Urinary bladder (tissue), 4 donors: ENCODE results near the gene GAREM1. TPM values are rescaled to one million over a fixed set of nuclear protein-coding genes. Genes with fewer than 3 reads are reported as not detected.

Experiments
- DNase-seq: peaks from one replicate; pipeline ENCODE4 v3.0.0-alpha.2; 2015; ENCODE audit errors: extremely low spot score
- H3K27ac ChIP-seq: one replicate; pipeline ENCODE4 v1.5.1; 2013; ENCODE audit warnings: low read depth, mild to moderate bottlenecking, moderate library complexity
- H3K36me3 ChIP-seq: one replicate; pipeline ENCODE4 v1.6.1; 2013; ENCODE audit warnings: mild to moderate bottlenecking, moderate library complexity; ENCODE audit not compliant: insufficient read depth
- H3K4me1 ChIP-seq: one replicate; pipeline ENCODE4 v1.6.1; 2013; ENCODE audit warnings: mild to moderate bottlenecking, moderate library complexity; ENCODE audit not compliant: insufficient read depth
- H3K4me3 ChIP-seq: one replicate; pipeline ENCODE4 v1.5.1; 2013; ENCODE audit warnings: low read depth, low read length
- WGBS: extraction: QIAGEN DNeasy Blood & Tissue Kit; methylation state at CpG from one replicate; pipeline ENCODE4 v1.1.7; 2013; 5-methylcytosine and 5-hydroxymethylcytosine counted together
- polyA plus RNA-seq: library from polyadenylated mRNA; stranded (reverse); fragments of 200-250 nt; gene quantifications from one replicate; pipeline ENCODE4 v1.2.3, GENCODE V29; 2013
- total RNA-seq: library from RNA; depleted of rRNA; stranded (reverse); fragments of >200 nt; gene quantifications from one replicate; pipeline ENCODE4 v1.2.3, GENCODE V29; 2014
- donor health status: healthy with polysubstance abuse.
- donor health status: healthy.

Gene GAREM1
- total and polyA plus RNA-seq, 2 donors, result 3.8 to 15.9 TPM

DNA sequence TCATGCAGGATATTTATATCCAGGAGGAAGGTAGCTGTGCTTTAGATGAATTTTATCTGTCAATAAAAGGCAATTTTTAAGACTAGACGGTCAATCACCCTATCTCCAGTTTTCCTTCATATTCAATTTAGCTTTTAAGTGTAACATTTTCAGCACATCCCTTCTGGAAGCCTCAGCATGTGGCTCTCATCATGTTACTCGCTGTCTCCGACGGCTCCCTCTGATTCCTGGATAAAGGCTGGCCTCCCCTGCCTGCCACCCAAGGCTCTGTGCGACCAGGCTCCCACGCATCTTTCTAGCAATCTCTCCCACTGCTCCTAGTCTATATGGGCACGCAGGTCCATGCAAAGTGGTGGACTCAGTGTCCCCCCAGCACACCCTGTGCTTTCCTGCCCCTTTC is 196.4 kb downstream of the GAREM1 start:
- Histone ChIP-seq H3K27ac (no peak overlapping the region), H3K36me3 (no peaks in the 10 kb centered on the region), H3K4me1 (no peaks in the 10 kb centered on the region), H3K4me3 (no peak overlapping the region)
- 84% methylated on average over 7 of the region's 7 CpGs for WGBS
- no peak for DNase-seq

GRCh38 chr18:32271672-32272208 is 198.9 kb downstream of the GAREM1 start:
- H3K36me3 ChIP-seq, result no peaks in the 10 kb centered on the region
- no peak overlapping the region for H3K27ac ChIP-seq
- no peaks in the 10 kb centered on the region for H3K4me1 ChIP-seq
- no peak for DNase-seq
- H3K4me3 ChIP-seq, result no peak overlapping the region
- WGBS, result 59% methylated on average over 5 of the region's 5 CpGs

DNA sequence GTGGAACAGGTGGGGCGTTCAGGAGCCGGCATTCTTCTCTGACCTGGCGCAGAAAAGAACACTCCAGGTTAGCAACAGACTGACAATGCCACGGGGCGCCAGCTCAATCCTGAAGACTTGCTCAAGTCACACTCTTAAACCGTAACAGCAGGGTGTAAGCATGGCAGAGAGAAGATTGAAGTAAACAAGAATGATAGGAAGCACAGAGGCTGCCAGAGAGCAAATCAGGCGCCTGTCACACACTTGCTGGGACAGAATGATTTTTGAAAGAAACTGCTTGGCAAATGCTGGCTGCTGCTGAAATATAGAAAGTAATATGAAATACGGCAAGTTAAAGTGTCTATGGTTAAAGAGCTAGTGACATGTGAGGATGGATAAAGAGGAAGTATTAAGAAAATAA is 200.3 kb downstream of the GAREM1 start:
- Histone ChIP-seq H3K4me1 (no peaks in the 10 kb centered on the region), H3K27ac (no peak overlapping the region), H3K36me3 (no peaks in the 10 kb centered on the region), H3K4me3 (no peak overlapping the region)
- DNase-seq, result no peak
- WGBS, result 92% methylated on average over 8 of the region's 8 CpGs

GRCh38 chr18:32267463-32267862 is 203.2 kb downstream of the GAREM1 start:
- Histone ChIP-seq H3K27ac (no peak overlapping the region), H3K36me3 (no peaks in the 10 kb centered on the region), H3K4me3 (no peak overlapping the region), H3K4me1 (no peaks in the 10 kb centered on the region)
- 94% methylated on average over 4 of the region's 4 CpGs for WGBS
- no peak for DNase-seq

GRCh38 chr18:32264401-32264800 is 206.3 kb downstream of the GAREM1 start:
- WGBS, result 47% methylated on average over 2 of the region's 2 CpGs
- DNase-seq, result no peak
- Histone ChIP-seq H3K4me3 (no peak overlapping the region), H3K36me3 (no peaks in the 10 kb centered on the region), H3K4me1 (no peaks in the 10 kb centered on the region), H3K27ac (no peak overlapping the region)

DNA sequence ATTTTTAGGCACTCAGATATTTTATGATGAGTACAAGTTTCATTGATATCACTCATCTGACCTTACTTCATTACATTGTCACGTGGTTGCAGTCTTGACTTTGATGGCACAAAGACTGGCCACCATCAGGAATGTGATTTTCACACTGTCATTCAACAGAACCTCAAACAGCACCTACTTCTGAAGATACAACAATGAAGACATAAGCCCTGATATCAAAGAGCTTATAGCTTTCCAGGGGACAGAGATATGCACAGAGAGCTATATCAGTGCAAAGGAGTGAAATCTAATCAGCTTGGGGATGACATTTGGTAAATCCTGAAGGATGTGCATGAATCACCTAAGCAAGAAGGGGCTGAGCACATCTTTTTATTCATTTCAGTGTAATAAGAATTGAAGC is 208.6 kb downstream of the GAREM1 start:
- no peak for DNase-seq
- no peak overlapping the region for H3K4me3 ChIP-seq
- no peaks in the 10 kb centered on the region for H3K36me3 ChIP-seq
- 78% methylated on average over 1 of the region's 1 CpG for WGBS
- H3K27ac ChIP-seq, result no peak overlapping the region
- H3K4me1 ChIP-seq, result no peaks in the 10 kb centered on the region

DNA sequence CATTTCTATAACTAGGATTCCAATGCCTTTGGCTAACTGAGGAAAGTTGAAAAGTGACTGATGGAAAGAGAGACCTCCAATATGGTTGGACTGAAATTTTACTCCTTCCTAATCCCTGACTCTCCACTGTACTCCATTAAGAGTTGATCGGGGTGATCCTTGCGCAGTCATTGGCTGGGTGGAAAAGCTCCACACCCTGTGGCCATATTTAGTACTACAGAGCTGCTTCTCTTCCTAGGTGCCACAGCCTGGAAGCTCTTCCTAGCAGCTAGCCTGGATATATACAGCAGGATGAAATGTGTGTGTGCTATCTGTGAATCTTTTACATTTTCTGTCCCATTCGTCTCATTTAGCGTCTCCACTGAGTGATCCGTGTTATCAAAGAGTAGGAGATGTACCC is 209.7 kb downstream of the GAREM1 start:
- Histone ChIP-seq H3K4me3 (no peak overlapping the region), H3K4me1 (no peaks in the 10 kb centered on the region), H3K27ac (no peak overlapping the region), H3K36me3 (no peaks in the 10 kb centered on the region)
- WGBS, result 97% methylated on average over 5 of the region's 5 CpGs
- no peak for DNase-seq

DNA sequence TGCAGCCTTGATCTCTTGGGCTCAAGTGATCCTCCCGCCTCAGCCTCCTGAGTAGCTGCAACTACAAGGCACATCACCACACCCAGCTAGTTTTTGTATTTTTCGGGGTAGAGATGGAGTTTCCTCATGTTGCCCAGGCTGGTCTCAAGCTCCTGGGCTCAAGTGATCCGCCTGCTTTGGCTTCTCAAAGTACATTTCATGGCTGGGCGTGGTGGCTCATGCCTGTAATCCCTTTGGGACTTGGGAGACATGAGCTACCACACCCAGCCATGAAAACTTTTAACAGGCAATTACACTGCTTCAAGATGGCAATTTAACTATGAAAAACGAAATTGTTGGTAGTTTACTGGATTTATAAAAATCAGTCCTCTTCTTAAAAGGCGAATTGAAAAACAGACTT is 211.1 kb downstream of the GAREM1 start:
- H3K27ac ChIP-seq, result no peak overlapping the region
- DNase-seq, result no peak
- no peaks in the 10 kb centered on the region for H3K36me3 ChIP-seq
- no peak overlapping the region for H3K4me3 ChIP-seq
- H3K4me1 ChIP-seq, result no peaks in the 10 kb centered on the region
- 89% methylated on average over 6 of the region's 6 CpGs for WGBS

DNA sequence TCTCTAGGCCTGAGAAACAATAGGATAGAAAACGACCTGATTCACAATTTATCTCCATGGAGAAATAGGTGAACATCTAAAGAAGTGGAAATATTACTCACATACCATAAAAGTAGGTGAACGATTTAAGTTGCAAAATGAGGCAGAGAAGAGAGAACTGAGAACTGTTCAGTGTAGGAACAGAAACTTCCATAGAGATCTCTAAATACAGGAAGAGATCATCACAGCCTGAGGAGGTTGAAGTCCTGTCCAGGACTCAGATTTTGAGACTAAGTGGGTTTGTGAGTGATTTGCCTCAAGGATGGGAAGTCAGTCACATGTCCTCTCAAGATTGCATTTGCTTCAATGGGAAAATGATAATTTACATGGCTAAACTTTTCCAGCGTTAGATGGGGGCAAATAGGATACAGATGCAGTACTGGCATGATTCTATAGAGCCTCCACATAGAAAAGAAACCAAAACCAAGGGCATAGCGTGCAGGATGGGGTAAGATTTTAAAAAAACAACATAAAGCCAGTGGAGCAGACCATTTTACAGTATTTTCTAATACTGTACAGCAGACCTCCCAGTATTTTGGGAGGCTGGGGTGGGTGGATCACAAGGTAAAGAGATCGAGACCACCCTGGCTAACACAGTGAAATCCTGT is 212.0 kb downstream of the GAREM1 start:
- H3K27ac ChIP-seq, result no peak overlapping the region
- WGBS, result 79% methylated on average over 5 of the region's 5 CpGs

GRCh38 chr18:32258148-32258547 is 212.5 kb downstream of the GAREM1 start:
- H3K36me3 ChIP-seq, result no peaks in the 10 kb centered on the region
- 74% methylated on average over 2 of the region's 2 CpGs for WGBS
- DNase-seq, result no peak
- no peak overlapping the region for H3K27ac ChIP-seq
- no peaks in the 10 kb centered on the region for H3K4me1 ChIP-seq
- H3K4me3 ChIP-seq, result no peak overlapping the region

More for the DNA sequence above, 212.0 kb downstream of the GAREM1 start:
- DNase-seq, result no peak
- no peaks in the 10 kb centered on the region for H3K4me1 ChIP-seq
- no peaks in the 10 kb centered on the region for H3K36me3 ChIP-seq
- H3K4me3 ChIP-seq, result no peak overlapping the region

DNA sequence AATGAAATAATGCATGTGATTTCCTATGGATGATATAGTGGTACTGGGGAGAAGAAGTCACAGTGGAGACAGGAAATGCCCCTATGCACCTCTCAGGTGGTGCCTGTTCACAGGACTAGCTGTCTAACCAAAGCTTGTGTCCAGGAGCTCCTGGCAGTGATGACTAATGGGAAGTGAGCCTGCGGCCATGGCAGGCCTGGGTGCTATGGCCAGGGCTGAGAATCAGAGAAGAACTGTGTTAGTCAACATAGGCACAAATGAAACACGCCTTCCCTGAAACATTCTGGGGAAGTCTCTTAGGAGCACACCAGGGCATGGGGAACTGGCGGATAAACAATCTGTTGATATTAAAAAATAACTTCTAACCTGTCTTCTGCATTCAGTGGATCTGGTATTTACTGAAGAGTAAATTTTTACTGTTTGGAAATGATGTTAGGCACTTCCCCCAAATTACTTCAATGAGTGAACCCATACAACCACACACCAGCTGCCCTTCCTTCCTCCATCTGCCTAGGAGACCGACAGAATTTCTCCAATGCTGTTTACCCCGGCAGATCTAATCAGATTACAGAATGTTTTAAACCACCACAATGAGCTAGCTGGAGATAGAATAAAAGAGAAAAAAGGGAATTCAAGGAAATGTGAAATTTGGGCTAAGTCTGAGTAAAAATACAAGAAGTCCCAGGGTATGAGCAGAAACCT is 213.4 kb downstream of the GAREM1 start:
- no peak overlapping the region for H3K4me3 ChIP-seq
- H3K36me3 ChIP-seq, result no peaks in the 10 kb centered on the region
- 74% methylated on average over 5 of the region's 5 CpGs for WGBS
- H3K27ac ChIP-seq, result no peak overlapping the region
- no peak for DNase-seq
- no peaks in the 10 kb centered on the region for H3K4me1 ChIP-seq

DNA sequence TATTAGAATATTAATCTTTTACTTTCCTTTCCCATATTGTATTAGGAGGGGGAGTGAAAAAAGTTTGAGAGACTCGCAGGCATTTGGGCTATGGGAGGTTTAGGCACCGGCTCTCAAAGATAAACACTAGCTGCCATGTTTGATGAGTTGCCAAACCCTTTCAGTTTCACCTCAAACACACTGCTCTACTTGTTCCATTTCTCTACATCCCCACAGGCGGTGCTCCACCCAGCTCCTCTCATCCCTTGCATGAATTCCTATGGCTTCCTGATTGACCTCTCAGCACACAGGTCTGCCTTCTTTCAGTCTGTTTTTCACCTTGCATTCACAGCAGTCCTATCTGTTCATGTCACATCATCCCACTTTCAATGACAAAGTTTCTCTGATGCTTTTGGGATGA is 215.1 kb downstream of the GAREM1 start:
- Histone ChIP-seq H3K36me3 (no peaks in the 10 kb centered on the region), H3K4me1 (no peaks in the 10 kb centered on the region), H3K4me3 (no peak overlapping the region), H3K27ac (no peak overlapping the region)
- 67% methylated on average over 3 of the region's 3 CpGs for WGBS
- no peak for DNase-seq

DNA sequence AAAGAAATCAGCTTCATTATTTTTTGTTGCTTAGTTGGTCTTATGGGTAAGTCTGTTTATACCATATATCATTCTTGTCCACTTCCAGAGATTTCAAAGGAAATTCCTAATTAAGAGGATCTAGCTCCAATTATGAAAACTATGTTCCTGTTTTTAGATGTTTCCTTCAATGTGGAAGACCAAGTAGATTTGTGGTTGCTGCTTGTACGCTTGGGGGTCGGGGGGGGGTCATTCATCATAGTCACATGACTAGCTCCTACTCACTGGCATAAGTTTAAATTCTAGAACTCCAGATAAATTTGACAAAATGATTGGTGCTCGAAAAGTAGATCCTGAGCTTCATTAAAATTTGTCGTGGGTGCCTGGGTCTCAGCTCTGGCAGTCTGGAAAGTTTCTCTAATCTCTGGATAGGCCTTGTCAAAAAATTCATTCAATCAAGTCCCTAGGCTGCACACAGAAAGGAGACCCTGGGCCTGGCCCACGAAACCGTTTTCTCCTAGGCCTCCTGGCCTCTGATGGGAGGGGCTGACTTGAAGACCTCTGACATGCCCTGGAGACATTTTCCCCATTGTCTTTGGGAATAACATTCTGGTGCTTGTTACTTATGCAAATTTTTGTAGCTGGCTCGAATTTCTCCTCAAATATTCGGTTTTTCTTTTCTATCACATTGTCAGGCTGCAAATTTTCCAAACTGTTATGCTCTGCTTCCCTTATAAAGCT is 218.4 kb downstream of the GAREM1 start:
- no peaks in the 10 kb centered on the region for H3K36me3 ChIP-seq
- no peak for DNase-seq
- no peaks in the 10 kb centered on the region for H3K4me1 ChIP-seq
- H3K27ac ChIP-seq, result no peak overlapping the region
- no peak overlapping the region for H3K4me3 ChIP-seq
- WGBS, result 75% methylated on average over 8 of the region's 8 CpGs

DNA sequence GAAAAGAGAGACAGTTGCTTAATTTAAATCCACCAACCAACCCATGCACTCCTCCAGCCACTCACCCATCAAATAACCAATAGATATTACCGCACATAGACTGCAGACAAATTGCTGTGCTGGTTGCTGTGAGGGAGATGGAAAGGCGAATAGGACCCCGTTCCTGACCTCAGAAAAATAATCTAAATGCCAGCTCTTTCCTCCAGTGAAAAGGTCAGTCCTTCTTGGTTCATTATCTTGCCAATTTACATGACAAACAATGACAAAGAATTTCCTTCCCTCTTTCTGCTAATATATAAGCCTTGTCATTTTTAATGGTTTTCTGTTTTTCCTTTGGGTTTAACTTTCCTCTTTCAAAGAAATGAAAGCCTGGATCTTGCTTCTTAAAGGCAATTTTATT is 219.2 kb downstream of the GAREM1 start:
- 79% methylated on average over 3 of the region's 3 CpGs for WGBS
- DNase-seq, result no peak
- no peak overlapping the region for H3K4me3 ChIP-seq

More for the DNA sequence above, 219.2 kb downstream of the GAREM1 start:
- H3K4me1 ChIP-seq, result no peaks in the 10 kb centered on the region
- no peaks in the 10 kb centered on the region for H3K36me3 ChIP-seq
- no peak overlapping the region for H3K27ac ChIP-seq
